Left lung (tissue), 10 donors: ENCODE measurements around the gene EHBP1. TPM values are rescaled to one million over a fixed set of nuclear protein-coding genes. Genes with fewer than 3 reads are reported as not detected.

Source experiments
- ATAC-seq: fragments of 200-7000 bp; cut with Tn5 transposase; one replicate; pipeline ENCODE4 v1.9.1; 2020; ENCODE audit warnings: moderate library complexity
- DNase-seq, 4 donors: peaks; one replicate each; pipeline ENCODE4 v3.0.0-alpha.2; 2013 to 2020
- H3K27ac ChIP-seq, 2 donors: fragments of 200-600 bp; sonication (generic) in 1 of 2; one replicate each; pipeline versions ENCODE4 v1.5.0 to v1.8.0; 2020 to 2021
- H3K27me3 ChIP-seq, 2 donors: fragments of 200-600 bp; sonication (generic) in 1 of 2; one replicate each; pipeline versions ENCODE4 v1.5.0 to v1.8.0; 2020 to 2021
- H3K36me3 ChIP-seq, 2 donors: fragments of 200-600 bp; sonication (generic) in 1 of 2; one replicate each; pipeline versions ENCODE4 v1.5.0 to v1.8.0; 2020 to 2021
- H3K4me1 ChIP-seq, 2 donors: fragments of 200-600 bp; one replicate each; pipeline ENCODE4 v1.8.0; 2021
- H3K4me3 ChIP-seq, 2 donors: fragments of 200-600 bp; sonication (generic) in 1 of 2; one replicate each; pipeline versions ENCODE4 v1.5.0 to v1.8.0; 2020 to 2021; ENCODE audit warnings: mild to moderate bottlenecking in 1 of 2
- H3K9me3 ChIP-seq, 2 donors: fragments of 200-600 bp; sonication (generic) in 1 of 2; one replicate each; pipeline versions ENCODE4 v1.5.0 to v1.8.0; 2020 to 2021
- CTCF ChIP-seq, 2 donors: fragments of 200-600 bp; sonication (generic) in 1 of 2; IDR thresholded peaks; one replicate each; pipeline versions ENCODE4 v1.5.0 to v1.8.0; 2021; ENCODE audit warnings: antibody characterized with exemption in 2 of 2
- intact Hi-C, 2 donors: fragments of 100-400 bp; cut with DNase I; formaldehyde crosslinking; loops; one replicate each; pipeline versions ENCODE4 v1.11.2 to v1.14.2; 2022
- polyA plus RNA-seq, 6 donors: library from polyadenylated mRNA; unstranded; fragments of 120-200 nt; gene quantifications; one replicate each; pipeline ENCODE4 v1.2.1, GENCODE V29; 2013; ENCODE audit not compliant: insufficient read length in 6 of 6
- total RNA-seq, 2 donors: library from RNA; stranded (reverse); fragmentation: NEBNext Ultra II Directional; extraction: Animal tissue kit (Norgen Biotek cat#: 25700); gene quantifications; one replicate each; pipeline ENCODE4 v1.2.1, GENCODE V29; 2021
- donor health status: DM: no; HTN: yes; CAD: no.
- donor health status: DM: no; HTN: no; CAD: no.

Gene EHBP1
- total and polyA plus RNA-seq, 8 donors = 35.4 to 48.9 (median 38.9) TPM

- H3K27me3 ChIP-seq = peaks cover 67 to 83% of the 10 kb centered on the region in 2 donors
- H3K4me3 ChIP-seq = no peak overlapping the region
- ATAC-seq (no peak), DNase-seq (peak in 2 of 4 donors; percentile 40 to 82)
- TF ChIP-seq CTCF (IDR thresholded peaks at IDR 0.05) = no peak
- H3K27ac ChIP-seq = no peak overlapping the region
- H3K4me1 ChIP-seq = peaks cover 18 to 50% of the 10 kb centered on the region in 2 donors
- intact Hi-C loops = no loop called here
- H3K9me3 ChIP-seq = no peaks in the 10 kb centered on the region
- peaks cover 0 to 19% of the 10 kb centered on the region in 2 donors for H3K36me3 ChIP-seq
Measured at GRCh38 chr2:63047321-63048279, 342.1 kb downstream of the EHBP1 start.

- no peak for ATAC-seq
- Histone ChIP-seq H3K9me3 (no peaks in the 10 kb centered on the region), H3K27ac (no peak overlapping the region), H3K27me3 (peaks cover 77 to 93% of the 10 kb centered on the region in 2 donors), H3K4me1 (peaks cover 18 to 59% of the 10 kb centered on the region in 2 donors), H3K4me3 (no peak overlapping the region), H3K36me3 (peaks cover 0 to 19% of the 10 kb centered on the region in 2 donors)
- DNase-seq = peak in 3 of 4 donors; percentile 35 to 73 (median 67)
- no peak for TF ChIP-seq CTCF (IDR thresholded peaks at IDR 0.05)
- intact Hi-C loops = no loop called here
Measured at GRCh38 chr2:63048367-63049171, 343.1 kb downstream of the EHBP1 start.

GRCh38 chr2:63049211-63049969, 343.9 kb downstream of the EHBP1 start:
- no peak for TF ChIP-seq CTCF (IDR thresholded peaks at IDR 0.05)
- DNase-seq (no peak), ATAC-seq (no peak)
- H3K9me3 ChIP-seq = no peaks in the 10 kb centered on the region
- intact Hi-C loops = no loop called here
- H3K27me3 ChIP-seq = peaks cover 85 to 100% of the 10 kb centered on the region in 2 donors
- peak overlapping the region; percentile 37 to 47 for H3K4me3 ChIP-seq
- H3K27ac ChIP-seq = no peak overlapping the region
- H3K4me1 ChIP-seq = peaks cover 25 to 67% of the 10 kb centered on the region in 2 donors
- peaks cover 0 to 19% of the 10 kb centered on the region in 2 donors for H3K36me3 ChIP-seq

DNA sequence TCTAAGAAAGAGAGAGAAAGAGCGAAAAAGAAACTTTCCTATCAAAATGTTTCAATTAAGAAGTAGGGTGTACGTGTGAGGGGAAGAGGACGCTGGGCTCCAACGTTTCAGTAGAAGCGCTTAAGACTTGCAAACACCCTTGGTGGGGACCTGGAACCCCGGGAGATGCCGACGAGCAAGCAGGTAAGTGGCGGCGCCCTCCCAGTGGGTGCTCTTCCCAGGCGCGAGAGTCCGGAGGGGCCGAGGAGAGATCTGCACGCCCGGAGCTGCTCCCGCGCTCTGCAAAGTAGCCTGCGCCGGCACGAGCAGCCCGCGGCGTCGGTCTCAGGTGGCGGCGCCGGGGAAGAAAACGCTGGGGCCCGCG, 344.4 kb downstream of the EHBP1 start:
- intact Hi-C loops = no loop called here
- DNase-seq (peak in 1 of 4 donors; percentile 82), ATAC-seq (peak; percentile 47)
- no peaks in the 10 kb centered on the region for H3K9me3 ChIP-seq
- H3K36me3 ChIP-seq = peaks cover 0 to 14% of the 10 kb centered on the region in 2 donors
- no peak for TF ChIP-seq CTCF (IDR thresholded peaks at IDR 0.05)
- H3K27me3 ChIP-seq = peaks cover 90 to 100% of the 10 kb centered on the region in 2 donors
- H3K27ac ChIP-seq = no peak overlapping the region
- peaks cover 26 to 73% of the 10 kb centered on the region in 2 donors for H3K4me1 ChIP-seq
- peak overlapping the region; percentile 37 to 47 for H3K4me3 ChIP-seq
